Activated CD4-positive, alpha-beta T cell treated with anti-CD3 and anti-CD28 coated beads, Interleukin-10, Interleukin-2, amounts not matched to agents 100 ng/mL and 50 ng/mL, durations not matched to agents 16 hours and 8 hours (primary cell): ENCODE data around the gene SLC35G1.

Experiments used
- DNase-seq: peaks from one replicate; pipeline ENCODE4 v3.0.0-alpha.2; 2020

SLC35G1 gene

GRCh38 chr10:93894516-93895378, 969 bp downstream of the SLC35G1 start:
- DNase-seq, result no peak

GRCh38 chr10:93897070-93897780, 3.4 kb downstream of the SLC35G1 start:
- no peak for DNase-seq

- DNase-seq, result no peak
Observed at GRCh38 chr10:93899109-93899508, 5.3 kb downstream of the SLC35G1 start.

DNA sequence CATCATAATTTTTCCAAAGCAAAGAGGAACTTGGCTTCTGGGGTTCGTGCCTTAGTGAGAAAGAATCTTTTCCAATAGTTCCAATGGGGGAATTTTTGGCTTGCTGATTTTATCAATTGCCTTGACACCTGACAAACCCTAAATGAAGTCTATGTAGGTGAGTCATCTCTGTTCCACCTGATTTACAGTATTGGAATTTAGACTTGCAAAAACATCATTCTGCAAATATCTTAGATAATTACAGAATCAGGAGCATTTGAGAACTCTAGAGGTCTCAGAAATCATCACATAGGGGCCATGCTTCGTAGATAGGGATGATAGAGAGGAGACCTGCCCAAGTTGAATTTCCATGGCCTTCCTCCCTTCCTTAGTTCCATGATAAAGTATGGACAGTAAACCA, 9.3 kb downstream of the SLC35G1 start:
- no peak for DNase-seq

DNA sequence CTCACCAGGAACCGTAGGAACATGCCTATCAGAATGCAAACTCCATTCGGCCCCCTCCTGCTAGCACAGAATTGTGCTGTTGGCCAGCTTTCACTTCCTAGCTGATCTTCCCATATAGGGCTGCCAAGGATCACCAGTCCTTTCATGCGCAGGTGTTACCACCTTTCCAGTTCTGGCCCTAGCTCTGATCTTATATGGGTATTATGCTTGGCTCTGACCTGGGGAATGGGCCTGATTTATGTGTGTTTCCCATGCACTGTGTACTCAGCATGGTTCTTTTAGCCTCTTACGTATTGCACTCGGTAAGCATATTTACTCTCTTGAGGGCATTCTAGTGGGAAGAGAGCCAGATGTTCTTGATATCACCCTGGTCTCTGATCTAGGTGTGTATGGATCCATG, 11.1 kb downstream of the SLC35G1 start:
- DNase-seq, result no peak

DNA sequence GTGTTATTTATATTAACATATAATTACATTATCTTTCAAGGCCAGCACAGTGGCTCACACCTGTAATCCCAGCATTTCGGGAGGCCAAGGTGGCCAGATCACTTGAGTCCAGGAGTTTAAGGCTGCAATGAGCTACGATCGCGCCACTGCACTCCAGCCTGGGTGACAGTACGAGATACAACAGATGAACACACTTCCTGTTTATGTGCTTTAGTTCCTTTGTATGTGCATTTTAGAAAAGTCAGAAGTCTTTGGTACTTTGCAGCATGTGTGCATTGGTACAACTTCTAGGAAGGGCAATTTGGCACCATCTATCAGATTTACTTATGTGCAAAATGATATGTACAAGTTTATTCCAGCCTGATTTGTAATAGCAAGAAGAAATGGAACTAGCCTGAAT, 13.3 kb downstream of the SLC35G1 start:
- no peak for DNase-seq

GRCh38 chr10:93911866-93912265, 18.1 kb downstream of the SLC35G1 start:
- DNase-seq, result no peak

- no peak for DNase-seq
Observed at GRCh38 chr10:93912444-93912843, 18.7 kb downstream of the SLC35G1 start.

GRCh38 chr10:93913706-93914105, 19.9 kb downstream of the SLC35G1 start:
- no peak for DNase-seq

GRCh38 chr10:93915598-93915997, 21.8 kb downstream of the SLC35G1 start:
- no peak for DNase-seq

DNA sequence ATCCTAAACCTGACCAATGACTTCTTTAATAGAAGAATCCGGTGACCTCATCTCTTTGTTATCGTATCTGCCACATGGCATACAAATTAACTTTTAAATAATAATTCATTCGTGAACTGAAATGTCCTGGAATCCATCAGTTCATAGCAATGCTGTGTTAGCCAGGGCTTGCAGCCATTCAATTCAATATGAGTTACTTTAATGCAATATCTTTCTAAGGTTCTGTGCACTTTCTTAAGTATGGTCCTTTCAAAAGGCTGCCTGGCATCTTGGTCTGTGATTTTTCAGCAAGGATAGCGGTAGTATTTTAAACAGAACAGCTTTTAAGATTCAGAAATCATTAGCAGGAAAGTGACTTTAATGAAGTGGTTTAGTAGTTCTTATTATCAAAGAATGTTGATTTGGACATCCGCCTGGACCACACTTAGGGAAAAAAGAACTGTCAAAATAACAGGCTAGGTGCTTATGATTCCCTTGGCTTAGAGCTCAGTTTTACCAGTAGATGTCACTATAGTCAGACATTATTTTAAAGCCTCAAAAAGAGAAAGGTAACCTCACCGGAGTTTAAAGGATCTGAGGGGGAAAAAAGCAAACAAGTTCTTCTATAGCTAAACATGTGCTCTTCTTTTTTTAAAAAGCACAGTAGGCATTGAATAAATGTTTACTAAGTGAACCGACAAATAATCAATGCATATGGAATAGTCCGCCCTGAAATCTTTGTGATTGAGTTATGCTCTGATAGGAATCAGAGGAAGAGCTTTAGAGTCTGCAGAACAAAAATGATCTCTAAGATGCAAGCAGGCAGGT, 22.7 kb downstream of the SLC35G1 start:
- DNase-seq, result no peak

DNA sequence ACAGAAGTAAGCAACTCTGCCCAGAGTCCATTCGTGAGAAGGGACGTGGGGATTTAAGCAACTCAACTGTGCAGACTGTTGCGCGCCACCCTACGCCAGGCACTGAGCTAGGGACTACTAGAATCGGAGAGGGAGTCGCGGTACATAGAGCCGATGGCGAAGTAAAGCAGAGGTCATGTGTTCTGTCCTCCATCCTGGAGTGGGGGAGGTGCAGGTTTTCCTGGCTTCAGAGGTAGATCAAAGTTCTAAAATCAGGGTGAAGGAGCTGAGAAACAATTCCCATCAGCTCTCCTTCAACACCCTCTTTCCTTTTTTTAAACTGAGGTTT, 23.2 kb downstream of the SLC35G1 start:
- DNase-seq, result no peak

DNA sequence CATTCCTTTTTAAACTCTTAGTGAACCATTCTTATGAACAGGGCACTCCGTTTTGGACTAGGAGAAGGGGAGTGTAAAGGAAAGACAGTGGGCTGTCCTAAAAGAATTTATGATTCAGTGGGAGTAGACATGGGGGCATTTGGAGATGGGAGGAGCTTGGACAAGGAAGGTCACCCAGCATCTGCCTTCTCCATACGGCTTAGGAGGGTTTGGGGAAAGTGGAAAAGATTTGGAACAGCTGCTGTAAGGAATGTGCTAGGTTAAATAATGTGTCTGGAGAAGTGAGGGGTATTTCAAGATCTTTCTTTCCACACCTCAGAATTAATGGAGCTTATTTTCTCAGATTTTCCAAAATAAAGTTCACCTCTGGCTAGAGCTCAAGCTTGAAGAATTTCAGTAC, 24.0 kb downstream of the SLC35G1 start:
- no peak for DNase-seq

DNA sequence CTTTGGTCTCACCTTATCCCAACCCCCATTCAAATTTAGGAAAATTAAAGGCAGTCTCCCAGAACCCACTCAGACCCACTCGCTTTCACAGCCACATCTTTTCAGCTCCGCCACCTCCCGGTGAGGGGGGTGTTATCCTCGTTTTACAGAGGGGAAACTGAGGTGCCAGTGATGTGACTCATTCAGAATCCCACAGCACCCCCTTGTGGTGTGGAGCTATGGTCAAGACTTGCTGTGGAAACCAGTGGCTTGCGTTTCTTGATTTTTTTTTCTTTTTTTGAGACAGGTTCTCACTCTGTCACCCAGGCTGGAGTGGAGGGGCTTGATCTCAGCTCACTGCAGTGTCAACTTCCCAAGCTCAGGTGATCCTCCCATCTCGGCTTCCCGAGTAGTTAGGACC, 27.6 kb downstream of the SLC35G1 start:
- DNase-seq, result peak; percentile 25

DNA sequence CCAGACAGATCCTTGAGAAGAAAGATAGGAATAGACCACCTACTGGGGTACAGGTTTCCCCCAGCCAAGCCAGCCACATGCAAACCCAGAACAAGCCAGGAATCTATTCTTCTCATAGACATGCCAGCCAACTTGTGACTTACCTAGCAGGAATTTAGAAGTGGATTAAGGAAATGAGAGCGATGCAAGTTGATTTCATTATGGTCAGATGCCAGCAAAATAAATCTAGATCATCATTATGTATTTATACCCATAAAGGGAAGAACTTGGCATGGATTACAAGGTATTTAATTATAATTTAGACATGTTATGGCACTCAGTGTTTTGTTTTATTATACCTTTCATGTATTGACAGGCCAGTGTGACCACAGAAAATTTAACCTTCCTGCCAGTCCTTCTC, 32.8 kb downstream of the SLC35G1 start:
- no peak for DNase-seq

DNA sequence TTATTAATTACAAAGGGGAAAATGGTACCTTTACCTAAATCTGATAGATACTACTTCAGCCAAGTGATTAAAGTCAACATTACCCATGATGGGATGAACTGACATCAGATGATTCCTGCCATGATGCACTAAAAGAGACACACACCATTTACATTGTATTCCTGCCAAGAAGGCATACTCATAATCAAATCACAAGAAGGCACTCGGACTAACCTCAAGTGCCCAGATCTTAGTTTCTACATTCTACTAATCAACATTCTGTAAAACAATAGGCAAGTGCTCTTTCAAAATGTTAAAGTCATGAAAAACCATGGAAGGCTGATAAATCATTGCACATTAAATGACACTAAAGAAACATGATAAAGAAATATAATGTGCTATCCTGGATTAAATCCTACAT, 44.4 kb downstream of the SLC35G1 start:
- no peak for DNase-seq

- DNase-seq, result no peak
Observed at GRCh38 chr10:93940881-93941280, 47.1 kb downstream of the SLC35G1 start.

DNA sequence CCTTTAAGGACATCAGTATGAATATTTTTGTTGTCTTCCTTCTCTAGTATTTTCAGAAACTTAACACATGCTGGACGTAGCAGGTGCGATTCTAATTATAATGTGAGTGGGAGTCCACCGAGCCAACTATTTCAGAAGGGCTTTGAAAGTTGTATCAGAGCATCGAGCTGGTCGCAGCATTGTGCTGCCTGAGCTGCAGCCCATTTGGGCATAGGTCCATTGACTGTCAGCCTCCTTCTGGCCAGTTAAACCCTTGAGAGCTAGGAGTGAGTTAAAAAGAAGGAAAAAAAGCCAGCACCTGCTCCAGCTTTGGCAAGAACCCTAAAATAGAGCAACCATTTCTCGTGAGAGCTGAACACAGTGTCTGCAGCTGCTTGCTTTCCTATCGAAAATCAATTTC, 47.8 kb downstream of the SLC35G1 start:
- DNase-seq, result no peak

DNA sequence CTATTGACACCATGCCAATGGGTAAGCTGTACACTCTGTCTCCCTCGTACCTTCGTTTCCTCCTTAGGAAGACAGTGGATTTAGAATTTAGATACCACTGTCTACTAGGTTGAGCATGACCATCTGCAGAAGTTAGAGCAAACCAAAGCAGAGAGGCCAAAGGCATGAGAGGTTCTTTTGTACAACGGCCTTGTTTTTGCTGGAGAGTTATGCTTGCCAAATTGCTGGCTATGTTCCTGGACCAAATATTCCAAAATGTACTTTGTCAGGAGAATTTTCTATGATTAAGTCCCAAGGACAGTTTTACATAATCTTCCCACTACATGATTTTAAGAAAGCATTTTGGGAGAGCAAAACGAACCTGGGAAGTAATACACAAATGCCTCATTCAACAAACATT, 52.0 kb downstream of the SLC35G1 start:
- no peak for DNase-seq

DNA sequence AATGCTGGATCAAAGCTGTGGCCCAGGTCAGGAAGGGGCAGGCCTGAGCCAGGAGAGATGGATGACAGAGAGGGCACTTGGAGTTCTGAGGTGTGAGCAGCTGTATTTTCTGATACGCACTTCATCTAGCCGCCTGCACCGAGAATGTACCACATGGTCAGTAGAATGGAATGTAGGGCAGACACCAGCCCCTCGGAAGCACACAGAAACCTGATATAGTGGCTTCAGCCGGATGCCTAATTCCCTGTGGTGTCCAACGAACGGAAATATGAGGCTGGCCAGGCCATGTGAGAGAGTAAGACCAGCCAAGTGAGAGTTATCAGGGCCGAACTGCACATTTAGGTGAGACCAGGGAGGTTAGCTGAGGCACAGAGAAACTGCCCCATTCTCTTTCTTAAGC, 53.3 kb downstream of the SLC35G1 start:
- DNase-seq, result no peak

DNA sequence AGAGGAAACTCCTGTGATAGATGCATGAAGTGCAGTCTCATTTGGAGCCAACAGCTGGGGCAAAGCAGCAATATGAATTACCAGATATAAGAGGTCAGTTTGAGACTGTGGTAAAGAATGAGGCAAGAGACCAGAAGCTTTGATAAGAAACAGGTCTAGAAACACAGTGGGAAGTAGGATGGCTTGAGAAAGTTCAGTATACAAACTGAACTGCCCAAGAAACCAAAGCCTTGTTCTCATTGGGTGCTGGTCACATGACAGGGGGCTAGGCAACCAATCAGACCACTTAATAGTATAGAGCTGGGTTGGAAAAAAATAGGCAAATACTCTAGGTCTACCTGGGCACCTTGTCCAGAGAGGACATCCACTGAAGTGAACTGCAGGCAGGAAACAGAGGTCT, 53.7 kb downstream of the SLC35G1 start:
- DNase-seq, result no peak

DNA sequence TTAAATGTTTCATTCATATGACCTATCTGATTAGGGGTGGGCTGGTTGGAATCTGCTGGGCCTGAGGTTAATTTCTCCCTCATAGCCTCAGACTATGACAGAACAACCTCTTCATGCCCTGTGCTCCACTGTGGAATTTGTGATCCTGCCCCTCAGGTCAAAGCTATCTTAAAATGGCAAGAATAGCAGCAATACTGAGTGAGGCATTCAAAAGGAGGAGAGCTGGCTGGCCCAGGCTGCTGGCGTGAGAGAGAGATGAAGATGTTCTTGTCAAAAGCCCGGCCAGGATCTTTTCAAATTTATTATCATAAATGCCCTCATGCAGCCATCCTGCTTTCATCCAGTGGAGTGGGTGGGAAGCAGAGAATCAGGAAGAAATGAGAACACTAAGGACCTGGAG, 58.1 kb downstream of the SLC35G1 start:
- DNase-seq, result no peak
